K562 (cell line): Measurements from ENCODE around the gene ZBTB46. TPM values are rescaled to one million over a fixed set of nuclear protein-coding genes. Genes with fewer than 3 reads are reported as not detected.

ENCODE experiments used
- ADNP ChIP-seq: fragments of 200-800 bp; sonication (Bioruptor generic); IDR thresholded peaks from 2 replicates; pipeline ENCODE4 v1.6.1; 2016; ENCODE audit warnings: missing genetic modification characterization, missing compliant biosample characterization
- BMI1 ChIP-seq: fragments of 150-350 bp; IDR thresholded peaks from 2 replicates; pipeline ENCODE4 v1.6.1; 2014; ENCODE audit warnings: low read length
- BRCA1 ChIP-seq, 2 experiments: fragments of 450-650 bp in 1 of 2; sonication (generic) in 1 of 2; formaldehyde crosslinking in 1 of 2; IDR thresholded peaks; 2 replicates each; pipeline versions ENCODE4 v1.5.0 to v1.6.1; 2017 to 2020; ENCODE audit warnings: mild to moderate bottlenecking in 1 of 2, missing genetic modification reagents in 1 of 2
- CREM ChIP-seq: IDR thresholded peaks from 2 replicates; pipeline ENCODE4 v1.6.1; 2014; ENCODE audit warnings: antibody characterized with exemption, low read depth
- PHF21A ChIP-seq: fragments of 450-650 bp; IDR thresholded peaks from 2 replicates; pipeline ENCODE4 v1.6.1; 2017; ENCODE audit warnings: low read depth, borderline replicate concordance
- SMAD1 ChIP-seq: fragments of 150-350 bp; IDR thresholded peaks from 2 replicates; pipeline ENCODE4 v1.6.1; 2014; ENCODE audit warnings: low read length, low read depth; ENCODE audit not compliant: partially characterized antibody
- polyA plus RNA-seq, 8 experiments: library from polyadenylated mRNA; depleted of rRNA in 4 of 8; stranded (reverse) in 5 of 8; unstranded in 3 of 8; fragments of >200 nt; fragmentation: Nextera tagmentation in 2 of 8; fragmentation: Illumina TruSeq in 1 of 8; extraction: Ambion mirVana in 2 of 8; extraction: Trizol in 1 of 8; gene quantifications; 2 replicates each; pipeline versions ENCODE4 v1.2.1 to v1.2.3, GENCODE V29; 2011 to 2014; ENCODE audit warnings: inconsistent platforms in 1 of 8, missing spikeins in 1 of 8
- total RNA-seq, 7 experiments: library from RNA; depleted of rRNA in 6 of 7; stranded (reverse); fragments of >200 nt in 6 of 7; fragmentation: Illumina TruSeq in 2 of 7; extraction: Trizol in 2 of 7; gene quantifications; 2 replicates each; pipeline versions ENCODE4 v1.2.1 to v1.2.3, GENCODE V29; 2011 to 2021; ENCODE audit warnings: low replicate concordance in 1 of 7
- TF ChIP-seq, protein P1 (sequence below): IDR thresholded peaks from 3 replicates; pipeline ENCODE4 v1.6.1; 2011; ENCODE audit warnings: borderline replicate concordance, mild to moderate bottlenecking, moderate library complexity; ENCODE audit not compliant: insufficient read length; ENCODE audit errors: extremely low read depth
- TF ChIP-seq, protein P2 (sequence below), 2 experiments: fragments of 450-650 bp in 1 of 2; sonication (generic) in 1 of 2; formaldehyde crosslinking in 1 of 2; IDR thresholded peaks; 2 replicates each; pipeline versions ENCODE4 v1.7.1 to v1.9.0; 2016 to 2022; ENCODE audit warnings: inconsistent platforms in 1 of 2, mild to moderate bottlenecking in 1 of 2, missing genetic modification reagents in 1 of 2

The ZBTB46 gene
- total and polyA plus RNA-seq, 9 of the 15 experiments (the other 6 are each of a cell fraction or from before 2014, with no cell fraction given), result 0.29 to 4.1 (median 1.1) TPM

DNA sequence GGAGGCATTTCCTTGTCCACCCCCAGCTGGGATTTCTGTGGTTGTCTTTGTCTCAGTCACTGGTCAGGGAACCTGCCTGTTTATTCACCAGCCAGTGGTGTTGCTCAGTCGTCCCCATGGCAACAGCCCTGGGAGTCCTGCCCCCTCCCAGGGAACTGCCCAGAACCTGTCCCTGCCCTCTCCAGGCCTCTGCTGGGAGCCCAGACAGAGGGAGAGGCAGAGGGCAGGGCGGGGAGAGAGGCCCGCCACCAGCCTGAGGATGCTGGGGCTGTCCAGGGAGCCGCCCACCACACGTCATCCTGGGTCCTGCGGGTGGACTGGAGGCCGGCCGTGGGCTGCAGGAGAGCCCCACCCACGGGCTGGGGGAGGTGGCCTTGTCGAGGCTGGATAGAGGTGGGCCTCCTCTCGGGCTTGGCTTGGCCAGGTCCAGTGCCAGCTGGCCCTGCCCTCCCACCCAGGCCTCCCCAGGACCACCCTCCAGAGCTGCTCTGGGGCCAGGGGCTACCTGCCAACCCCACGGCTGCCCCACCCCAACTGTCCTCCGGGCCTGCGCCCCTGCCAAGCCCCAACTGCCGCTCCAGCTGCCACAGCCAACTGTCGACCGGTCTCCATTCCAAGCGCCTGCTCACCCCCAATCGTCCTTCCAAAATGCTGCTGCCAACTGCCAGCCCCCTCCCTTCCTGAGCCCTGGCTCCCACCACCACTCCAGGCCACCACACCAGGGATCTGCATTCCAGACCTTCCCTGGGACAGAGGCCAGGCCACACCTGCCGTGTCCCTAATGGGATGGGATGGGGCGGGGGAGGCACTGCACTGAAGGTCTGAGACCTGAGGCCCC, 4.2 kb upstream of the ZBTB46 start (continued):
- TF ChIP-seq BRCA1 (IDR thresholded peaks at IDR 0.05) (no peak), BRCA1 (CRISPR knock-in tag; IDR thresholded peaks at IDR 0.05) (no peak), CREM (peak; percentile 57; the same call in 1 of the 2 replicates), PHF21A (no peak), BMI1 (peak; percentile 70), ADNP (tag) (no peak), SMAD1 (no peak)
- TF ChIP-seq, protein P1, sequence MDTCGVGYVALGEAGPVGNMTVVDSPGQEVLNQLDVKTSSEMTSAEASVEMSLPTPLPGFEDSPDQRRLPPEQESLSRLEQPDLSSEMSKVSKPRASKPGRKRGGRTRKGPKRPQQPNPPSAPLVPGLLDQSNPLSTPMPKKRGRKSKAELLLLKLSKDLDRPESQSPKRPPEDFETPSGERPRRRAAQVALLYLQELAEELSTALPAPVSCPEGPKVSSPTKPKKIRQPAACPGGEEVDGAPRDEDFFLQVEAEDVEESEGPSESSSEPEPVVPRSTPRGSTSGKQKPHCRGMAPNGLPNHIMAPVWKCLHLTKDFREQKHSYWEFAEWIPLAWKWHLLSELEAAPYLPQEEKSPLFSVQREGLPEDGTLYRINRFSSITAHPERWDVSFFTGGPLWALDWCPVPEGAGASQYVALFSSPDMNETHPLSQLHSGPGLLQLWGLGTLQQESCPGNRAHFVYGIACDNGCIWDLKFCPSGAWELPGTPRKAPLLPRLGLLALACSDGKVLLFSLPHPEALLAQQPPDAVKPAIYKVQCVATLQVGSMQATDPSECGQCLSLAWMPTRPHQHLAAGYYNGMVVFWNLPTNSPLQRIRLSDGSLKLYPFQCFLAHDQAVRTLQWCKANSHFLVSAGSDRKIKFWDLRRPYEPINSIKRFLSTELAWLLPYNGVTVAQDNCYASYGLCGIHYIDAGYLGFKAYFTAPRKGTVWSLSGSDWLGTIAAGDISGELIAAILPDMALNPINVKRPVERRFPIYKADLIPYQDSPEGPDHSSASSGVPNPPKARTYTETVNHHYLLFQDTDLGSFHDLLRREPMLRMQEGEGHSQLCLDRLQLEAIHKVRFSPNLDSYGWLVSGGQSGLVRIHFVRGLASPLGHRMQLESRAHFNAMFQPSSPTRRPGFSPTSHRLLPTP, result no peak
- TF ChIP-seq, protein P2, sequence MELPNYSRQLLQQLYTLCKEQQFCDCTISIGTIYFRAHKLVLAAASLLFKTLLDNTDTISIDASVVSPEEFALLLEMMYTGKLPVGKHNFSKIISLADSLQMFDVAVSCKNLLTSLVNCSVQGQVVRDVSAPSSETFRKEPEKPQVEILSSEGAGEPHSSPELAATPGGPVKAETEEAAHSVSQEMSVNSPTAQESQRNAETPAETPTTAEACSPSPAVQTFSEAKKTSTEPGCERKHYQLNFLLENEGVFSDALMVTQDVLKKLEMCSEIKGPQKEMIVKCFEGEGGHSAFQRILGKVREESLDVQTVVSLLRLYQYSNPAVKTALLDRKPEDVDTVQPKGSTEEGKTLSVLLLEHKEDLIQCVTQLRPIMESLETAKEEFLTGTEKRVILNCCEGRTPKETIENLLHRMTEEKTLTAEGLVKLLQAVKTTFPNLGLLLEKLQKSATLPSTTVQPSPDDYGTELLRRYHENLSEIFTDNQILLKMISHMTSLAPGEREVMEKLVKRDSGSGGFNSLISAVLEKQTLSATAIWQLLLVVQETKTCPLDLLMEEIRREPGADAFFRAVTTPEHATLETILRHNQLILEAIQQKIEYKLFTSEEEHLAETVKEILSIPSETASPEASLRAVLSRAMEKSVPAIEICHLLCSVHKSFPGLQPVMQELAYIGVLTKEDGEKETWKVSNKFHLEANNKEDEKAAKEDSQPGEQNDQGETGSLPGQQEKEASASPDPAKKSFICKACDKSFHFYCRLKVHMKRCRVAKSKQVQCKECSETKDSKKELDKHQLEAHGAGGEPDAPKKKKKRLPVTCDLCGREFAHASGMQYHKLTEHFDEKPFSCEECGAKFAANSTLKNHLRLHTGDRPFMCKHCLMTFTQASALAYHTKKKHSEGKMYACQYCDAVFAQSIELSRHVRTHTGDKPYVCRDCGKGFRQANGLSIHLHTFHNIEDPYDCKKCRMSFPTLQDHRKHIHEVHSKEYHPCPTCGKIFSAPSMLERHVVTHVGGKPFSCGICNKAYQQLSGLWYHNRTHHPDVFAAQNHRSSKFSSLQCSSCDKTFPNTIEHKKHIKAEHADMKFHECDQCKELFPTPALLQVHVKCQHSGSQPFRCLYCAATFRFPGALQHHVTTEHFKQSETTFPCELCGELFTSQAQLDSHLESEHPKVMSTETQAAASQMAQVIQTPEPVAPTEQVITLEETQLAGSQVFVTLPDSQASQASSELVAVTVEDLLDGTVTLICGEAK (IDR thresholded peaks at IDR 0.05), result no peak
- TF ChIP-seq, protein P2 (CRISPR knock-in tag; IDR thresholded peaks at IDR 0.05), result no peak
